MM.1S (cell line): Measurements from ENCODE around the gene CLTCL1.

Experiments used
- CTCF ChIP-seq: fragments of 300-600 bp; sonication (generic); IDR thresholded peaks from 2 replicates; pipeline ENCODE4 v1.5.1; 2016; ENCODE audit warnings: antibody characterized with exemption, low read length, mixed read lengths
- EZH2 ChIP-seq: fragments of 300-600 bp; sonication (generic); optimal IDR thresholded peaks from 2 replicates; pipeline ENCODE3; 2017; ENCODE audit warnings: low read depth, mild to moderate bottlenecking, antibody characterized with exemption, low read length, mixed read lengths

GRCh38 chr22:19175602-19176174 lies 115.8 kb downstream of the CLTCL1 start:
- TF ChIP-seq CTCF (no peak), EZH2 (no peak)
